Right renal pelvis (tissue), 4 donors: ENCODE results near the gene NFE2L3. TPM values are rescaled to one million over a fixed set of nuclear protein-coding genes. Genes with fewer than 3 reads are reported as not detected.

Source experiments
- polyA plus RNA-seq, 4 donors: library from polyadenylated mRNA; unstranded; fragments of 120-200 nt; gene quantifications; one replicate each; pipeline ENCODE4 v1.2.1, GENCODE V29; 2013; ENCODE audit not compliant: insufficient read length in 4 of 4

NFE2L3 gene
- polyA plus RNA-seq, 4 donors = 32.7 to 43.3 (median 37.2) TPM

Other genes starting within 250 kb of the NFE2L3 start
- 1,000 to 10,000 TPM; 1,374 to 1,607 (median 1,513) TPM for gene HNRNPA2B1, start 48.5 kb downstream of the NFE2L3 start, polyA plus RNA-seq
- 100 to 1,000 TPM; 301 to 379 (median 365) TPM for gene CBX3, start 49.5 kb downstream of the NFE2L3 start, polyA plus RNA-seq
- gene SNX10, start 139.7 kb downstream of the NFE2L3 start, polyA plus RNA-seq = 10 to 100 TPM; 21.0 to 29.1 (median 26.3) TPM